GM12878 (cell line): ENCODE results near the gene GAP43. TPM values are rescaled to one million over a fixed set of nuclear protein-coding genes. Genes with fewer than 3 reads are reported as not detected.
A peak's percentile ranks its signal among the peaks of the same experiment; 100 is the strongest.

Experiments used
- ATAC-seq: fragments of 200-7000 bp; cut with Tn5 transposase; 3 replicates; pipeline ENCODE4 v1.9.1; 2020; ENCODE audit warnings: mild to moderate bottlenecking, moderate library complexity
- Bru-seq: library from RNA; stranded (reverse); fragments of 400-500 nt; gene quantifications from one replicate; lab custom pipeline; 2021; lab: Mats Ljungman, UMichigan
- BruChase-seq, 2 experiments: library from RNA; stranded (reverse); fragments of 400-500 nt; gene quantifications; one replicate each; lab custom pipeline; 2021; lab: Mats Ljungman, UMichigan
- BruUV-seq: library from RNA; stranded (reverse); fragments of 400-500 nt; replicated peaks from 2 replicates; lab custom pipeline; 2021; lab: Mats Ljungman, UMichigan
- CTCF ChIA-PET: fragments of 300-600 bp; sonication (Branson Sonifier 250); formaldehyde crosslinking; extraction: SDS; loops from one replicate; lab custom pipeline; 2021; ENCODE audit warnings: inconsistent platforms; lab: Yijun Ruan, JAX
- POLR2A ChIA-PET: fragments of 350-600 bp; formaldehyde crosslinking; extraction: SDS; loops from one replicate; lab custom pipeline; 2021; ENCODE audit warnings: inconsistent platforms; lab: Charles Lee
- RAD21 ChIA-PET: fragments of 300-600 bp; sonication (Branson Sonifier 250); formaldehyde crosslinking; loops from one replicate; lab custom pipeline; 2023; ENCODE audit warnings: antibody characterized with exemption; ENCODE audit not compliant: unreplicated experiment; lab: Charles Lee
- SMC1A ChIA-PET: fragments of 300-600 bp; sonication (Branson Sonifier 250); formaldehyde crosslinking; loops from one replicate; lab custom pipeline; 2023; ENCODE audit not compliant: unreplicated experiment, uncharacterized antibody; lab: Charles Lee
- DNase-seq: peaks from one replicate; pipeline ENCODE4 v3.0.0-alpha.2; 2011; ENCODE audit warnings: low read depth, low spot score
- FAIRE-seq: peaks from 3 replicates; lab custom pipeline; 2011; peaks lifted over from hg19 to GRCh38; lab: Jason Lieb, UNC
- H2AFZ ChIP-seq: 2 replicates; pipeline ENCODE4 v1.6.0; 2011; ENCODE audit warnings: low read depth, low read length, control low read depth; ENCODE audit not compliant: control insufficient read depth
- H3K27ac ChIP-seq: 2 replicates; pipeline ENCODE4 v1.5.1; 2011; ENCODE audit warnings: control low read depth; ENCODE audit not compliant: control insufficient read depth, insufficient read depth
- H3K27me3 ChIP-seq, 2 experiments: replicated peaks in 1 of 2; 2 replicates each; pipeline versions ENCODE4 v1.6.0 to v1.6.1; 2011; ENCODE audit warnings: low read length in 1 of 2; ENCODE audit not compliant: control insufficient read depth in 2 of 2, insufficient read depth in 2 of 2
- H3K36me3 ChIP-seq, 2 experiments: 2 replicates each; pipeline ENCODE4 v1.5.1; 2011; ENCODE audit warnings: low read length in 1 of 2; ENCODE audit not compliant: control insufficient read depth in 2 of 2, insufficient read depth in 2 of 2
- H3K4me1 ChIP-seq: 2 replicates; pipeline ENCODE4 v1.6.1; 2011; ENCODE audit warnings: mild to moderate bottlenecking, low read length, moderate library complexity, mixed read lengths; ENCODE audit not compliant: control insufficient read depth, insufficient read depth
- H3K4me2 ChIP-seq: 2 replicates; pipeline ENCODE4 v1.6.0; 2011; ENCODE audit warnings: control low read depth; ENCODE audit not compliant: control insufficient read depth, insufficient read depth
- H3K4me3 ChIP-seq: fragments of 200-600 bp; sonication (generic); 2 replicates; pipeline ENCODE4 v1.5.1; 2016
- H3K79me2 ChIP-seq: 2 replicates; pipeline ENCODE4 v1.6.0; 2011; ENCODE audit warnings: low read length; ENCODE audit not compliant: control insufficient read depth, insufficient read depth
- H3K9ac ChIP-seq: 2 replicates; pipeline ENCODE4 v1.8.0; 2011; ENCODE audit warnings: low read length, control low read depth, mixed read lengths; ENCODE audit not compliant: control insufficient read depth, insufficient read depth
- H3K9me3 ChIP-seq: replicated peaks from 3 replicates; pipeline ENCODE4 v1.5.1; 2011; ENCODE audit warnings: mild to moderate bottlenecking, low read length; ENCODE audit not compliant: control insufficient read depth, insufficient read depth
- H4K20me1 ChIP-seq: 2 replicates; pipeline ENCODE4 v1.6.0; 2011; ENCODE audit not compliant: control insufficient read depth, insufficient read depth
- BMI1 ChIP-seq: fragments of 450-650 bp; IDR thresholded peaks from 2 replicates; pipeline ENCODE4 v1.6.1; 2016; ENCODE audit warnings: mild to moderate bottlenecking, moderate library complexity, borderline replicate concordance
- CHD2 ChIP-seq: IDR thresholded peaks from 2 replicates; pipeline ENCODE4 v1.6.1; 2011; ENCODE audit warnings: low read depth, low read length, improper control_type of control experiment, borderline replicate concordance
- FOXM1 ChIP-seq: IDR thresholded peaks from 2 replicates; pipeline ENCODE4 v1.6.1; 2012; ENCODE audit warnings: low read depth, mild to moderate bottlenecking, inconsistent platforms, low read length, moderate library complexity
- JUND ChIP-seq: IDR thresholded peaks from 2 replicates; pipeline ENCODE4 v1.6.1; 2012; ENCODE audit warnings: low read depth, mild to moderate bottlenecking, low read length, improper control_type of control experiment, moderate library complexity
- MXI1 ChIP-seq: fragments of 150-350 bp; IDR thresholded peaks from 2 replicates; pipeline ENCODE4 v1.6.1; 2011; ENCODE audit warnings: low read depth, mild to moderate bottlenecking, inconsistent platforms, low read length, improper control_type of control experiment
- PML ChIP-seq: IDR thresholded peaks from 2 replicates; pipeline ENCODE4 v1.6.1; 2012; ENCODE audit warnings: low read length, inconsistent platforms
- POU2F2 ChIP-seq: IDR thresholded peaks from 3 replicates; pipeline ENCODE4 v1.6.1; 2011; ENCODE audit warnings: low read depth, mild to moderate bottlenecking, low read length, borderline replicate concordance
- RCOR1 ChIP-seq: conservative IDR thresholded peaks from 2 replicates; pipeline ENCODE4 v1.6.1; 2012; ENCODE audit warnings: low read depth, low read length, improper control_type of control experiment
- SP1 ChIP-seq: IDR thresholded peaks from one replicate; pipeline ENCODE4 v1.6.1; 2011; ENCODE audit warnings: low read depth, low read length
- STAT1 ChIP-seq: fragments of 450-650 bp; conservative IDR thresholded peaks from 2 replicates; pipeline ENCODE4 v1.6.1; 2014; ENCODE audit warnings: antibody characterized with exemption, mild to moderate bottlenecking
- TCF7 ChIP-seq: IDR thresholded peaks from 2 replicates; pipeline ENCODE4 v1.6.1; 2014; ENCODE audit warnings: antibody characterized with exemption, borderline replicate concordance
- ZNF384 ChIP-seq: IDR thresholded peaks from 2 replicates; pipeline ENCODE4 v1.6.1; 2012; ENCODE audit warnings: low read depth, mild to moderate bottlenecking, low read length, improper control_type of control experiment, borderline replicate concordance
- WGBS: methylation state at CpG from one replicate; pipeline ENCODE4 v1.1.6; 2016; ENCODE audit warnings: low lambda C conversion rate; ENCODE audit not compliant: insufficient replicate concordance, insufficient coverage; ENCODE audit errors: missing lambda C conversion rate; 5-methylcytosine and 5-hydroxymethylcytosine counted together
- in situ Hi-C: fragments of 300-500 bp; cut with MboI; formaldehyde crosslinking; loops from 9 replicates; pipeline ENCODE4 v1.14.3; 2018; ENCODE audit warnings: mixed read lengths
- intact Hi-C: fragments of 100-400 bp; cut with micrococcal nuclease; formaldehyde crosslinking; loops from one replicate; pipeline ENCODE4 v1.14.2; 2022; ENCODE audit not compliant: unreplicated experiment
- long read RNA-seq, 2 experiments: library from polyadenylated mRNA; unstranded; transcript quantifications; one replicate each; pipeline ENCODE4 v2.0.0, GENCODE V29; 2019 to 2020
- polyA minus RNA-seq, 3 experiments: library from RNA; depleted of rRNA, polyadenylated mRNA; stranded (reverse); fragments of >200 nt; gene quantifications; 2 replicates each; pipeline ENCODE4 v1.2.3, GENCODE V29; 2011
- polyA plus RNA-seq, 11 experiments: library from polyadenylated mRNA; depleted of rRNA in 4 of 11; unstranded in 6 of 11; stranded (reverse) in 5 of 11; fragments of >200 nt; fragmentation: Nextera tagmentation in 4 of 11; fragmentation: Illumina TruSeq in 1 of 11; extraction: Ambion mirVana in 4 of 11; extraction: Trizol in 1 of 11; gene quantifications; 1 replicate in 1 of 11; 2 replicates in 10 of 11; pipeline versions ENCODE4 v1.2.1 to v1.2.3, GENCODE V29; 2011 to 2016; ENCODE audit warnings: inconsistent platforms in 2 of 11, missing spikeins in 2 of 11, low read depth in 1 of 11
- total RNA-seq, 4 experiments: library from RNA; depleted of rRNA in 3 of 4; stranded (reverse); fragments of >200 nt in 3 of 4; fragmentation: Illumina TruSeq in 1 of 4; extraction: Trizol in 1 of 4; gene quantifications; 2 replicates each; pipeline versions ENCODE4 v1.2.1 to v1.2.3, GENCODE V29; 2013 to 2021

GAP43 gene
- not detected in 2 replicates for total RNA-seq (2013; cell fraction: nucleolus; rRNA removed)
- total RNA-seq (2014; rRNA removed) (not detected in 2 replicates), total RNA-seq (2014; rRNA removed; fragmentation: Illumina TruSeq; extraction: Trizol) (not detected in 2 replicates), total RNA-seq (2021) (not detected in 2 replicates), polyA plus RNA-seq (2011; rRNA removed) (not detected in 2 replicates), polyA plus RNA-seq (2014; fragmentation: Illumina TruSeq; extraction: Trizol) (0.06 TPM in 1 of 2 replicates, not detected in the other), polyA plus RNA-seq (2014; fragmentation: Nextera tagmentation; extraction: Ambion mirVana) (not detected), polyA plus RNA-seq (2014; rRNA removed) (not detected in 2 replicates), polyA plus RNA-seq (2016; fragmentation: Nextera tagmentation; extraction: Ambion mirVana) (under 1 TPM in 1 of 2 experiments, not detected in 1; 0.16 TPM), polyA minus RNA-seq (2011; rRNA and poly(A)+ RNA removed) (not detected in 2 replicates), Bru-seq, nascent RNA (percentile 3 among the genes with signal in this experiment), BruChase-seq, experiment 1, labeled RNA remaining after a 6-hour chase (percentile 5 among the genes with signal in this experiment), BruChase-seq, experiment 2, labeled RNA remaining after a 2-hour chase (percentile 7 among the genes with signal in this experiment)
- not detected for polyA plus RNA-seq (2011; ENCODE audit: low read depth)
- polyA plus RNA-seq (2011; cell fraction: cytosol; rRNA removed): 0.03 TPM in 1 of 2 replicates, not detected in the other
- polyA plus RNA-seq (2011; cell fraction: nucleus; rRNA removed): not detected in 2 replicates
- not detected in 2 replicates for polyA plus RNA-seq (2012)
- not detected in 2 replicates for polyA minus RNA-seq (2011; cell fraction: cytosol; rRNA and poly(A)+ RNA removed)
- polyA minus RNA-seq (2011; cell fraction: nucleus; rRNA and poly(A)+ RNA removed): not detected in 2 replicates
- long read RNA-seq, experiment 1: 0 reads
- long read RNA-seq, experiment 2: 0 reads

DNA sequence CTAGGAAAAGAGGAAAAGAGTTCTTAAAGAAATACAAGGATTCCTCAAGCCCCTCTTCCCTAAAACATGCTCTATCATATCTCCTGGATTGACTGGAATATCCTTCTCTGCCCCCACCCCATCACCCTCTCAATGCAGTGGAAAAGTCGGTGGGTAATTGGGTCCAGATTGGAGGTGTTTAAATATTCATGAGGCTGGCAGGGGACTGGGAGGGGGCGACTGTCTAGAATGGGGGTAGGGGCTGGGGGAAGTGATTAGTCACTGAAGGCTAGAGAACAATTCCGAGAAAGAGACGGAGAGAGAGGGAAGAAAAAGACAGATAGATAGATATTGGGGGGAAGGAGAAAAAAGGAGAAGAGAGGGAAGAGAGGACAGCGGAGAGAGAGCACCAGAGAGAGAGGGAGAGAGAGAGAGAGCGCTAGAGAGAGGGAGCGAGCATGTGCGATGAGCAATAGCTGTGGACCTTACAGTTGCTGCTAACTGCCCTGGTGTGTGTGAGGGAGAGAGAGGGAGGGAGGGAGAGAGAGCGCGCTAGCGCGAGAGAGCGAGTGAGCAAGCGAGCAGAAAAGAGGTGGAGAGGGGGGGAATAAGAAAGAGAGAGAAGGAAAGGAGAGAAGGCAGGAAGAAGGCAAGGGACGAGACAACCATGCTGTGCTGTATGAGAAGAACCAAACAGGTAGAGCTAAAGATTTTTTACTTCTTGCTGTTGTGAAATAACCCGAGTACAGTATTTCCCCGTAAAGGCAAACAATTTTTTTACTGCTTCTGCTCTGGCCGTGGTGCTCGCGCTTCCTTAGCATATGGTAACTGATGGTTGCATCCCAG, at the start of gene GAP43:
TSS of gene GAP43 (plus strand) at position 467 of the 825 bp plus-strand sequence. CDS start at position 647, 180 bp downstream.
- Histone ChIP-seq H3K4me1 (peaks cover 7% of the 10 kb centered on the region), H3K79me2 (no peaks in the 10 kb centered on the region), H3K27me3 (no peaks in the 10 kb centered on the region; a peak in 1 of 4 replicates), H3K9me3 (no peaks in the 10 kb centered on the region), H3K4me2 (no peak within 1 kb of the TSS), H3K4me3 (no peak within 1 kb of the TSS), H3K9ac (no peak within 1 kb of the TSS), H3K36me3 (no peaks in the 10 kb centered on the region), H3K27ac (no peak within 1 kb of the TSS), H4K20me1 (no peaks in the 10 kb centered on the region), H2AFZ (no peak within 1 kb of the TSS)
- POLR2A ChIA-PET: no interaction called here
- CTCF ChIA-PET: no interaction called here
- TF ChIP-seq STAT1 (no peak), BMI1 (no peak), CHD2 (no peak), TCF7 (no peak), FOXM1 (no peak), RCOR1 (no peak), MXI1 (no peak), POU2F2 (no peak), ZNF384 (no peak), JUND (no peak), SP1 (no peak), PML (no peak)
- intact Hi-C loops (no loop called here), in situ Hi-C loops (no loop called here)
- SMC1A ChIA-PET: interaction anchor here (0.8 kb wide), 1 partner anchor 20 kb away, joined by 3 read pairs; no protein-coding TSS in a partner anchor
- BruUV-seq: no TSS peak
- no peak for ATAC-seq
- DNase-seq: no peak
- WGBS: 22% methylated on average over 20 of the region's 20 CpGs
- RAD21 ChIA-PET: no interaction called here
- no peak for FAIRE-seq
